NT2/D1 (cell line): ENCODE data around the gene PASD1.

ENCODE experiments used
- DNase-seq: peaks from one replicate; pipeline ENCODE4 v3.0.0-alpha.2; 2011; ENCODE audit warnings: low read depth, low spot score
- H3K27me3 ChIP-seq: 2 replicates; pipeline ENCODE4 v1.6.0; 2011; ENCODE audit warnings: mild to moderate bottlenecking; ENCODE audit not compliant: insufficient read length, insufficient read depth
- H3K36me3 ChIP-seq: 2 replicates; pipeline ENCODE4 v1.6.1; 2011; ENCODE audit warnings: mild to moderate bottlenecking, low read length, mixed read lengths; ENCODE audit not compliant: insufficient read depth, insufficient read length
- H3K4me1 ChIP-seq: 2 replicates; pipeline ENCODE4 v1.5.1; 2011; ENCODE audit not compliant: insufficient read depth, insufficient read length
- H3K4me3 ChIP-seq: 2 replicates; pipeline ENCODE4 v1.5.1; 2011; ENCODE audit warnings: low read depth; ENCODE audit not compliant: insufficient read length
- H3K9ac ChIP-seq: 2 replicates; pipeline ENCODE4 v1.6.0; 2011; ENCODE audit warnings: low read depth; ENCODE audit not compliant: insufficient read length
- H3K9me3 ChIP-seq: 2 replicates; pipeline ENCODE4 v1.5.1; 2011; ENCODE audit warnings: mild to moderate bottlenecking, low read length; ENCODE audit not compliant: insufficient read depth
- SUZ12 ChIP-seq: IDR thresholded peaks from 2 replicates; pipeline ENCODE4 v1.6.1; 2011; ENCODE audit not compliant: insufficient read length, insufficient read depth; ENCODE audit errors: extremely low read depth
- YY1 ChIP-seq: IDR thresholded peaks from 2 replicates; pipeline ENCODE4 v1.6.1; 2011; ENCODE audit not compliant: insufficient read length, insufficient read depth
- ZNF274 ChIP-seq: IDR thresholded peaks from 2 replicates; pipeline ENCODE4 v1.6.1; 2011; ENCODE audit warnings: mild to moderate bottlenecking, low read depth, low read length

Gene PASD1

GRCh38 chrX:151702026-151702714, 138.7 kb downstream of the PASD1 start:
- no peaks in the 10 kb centered on the region for H3K27me3 ChIP-seq
- no peak for DNase-seq
- no peaks in the 10 kb centered on the region for H3K4me1 ChIP-seq
- no peaks in the 10 kb centered on the region for H3K9me3 ChIP-seq
- TF ChIP-seq ZNF274 = no peak
- TF ChIP-seq YY1 = no peak
- TF ChIP-seq SUZ12 = no peak
- no peak overlapping the region for H3K9ac ChIP-seq
- H3K36me3 ChIP-seq = no peaks in the 10 kb centered on the region
- no peak overlapping the region for H3K4me3 ChIP-seq

DNA sequence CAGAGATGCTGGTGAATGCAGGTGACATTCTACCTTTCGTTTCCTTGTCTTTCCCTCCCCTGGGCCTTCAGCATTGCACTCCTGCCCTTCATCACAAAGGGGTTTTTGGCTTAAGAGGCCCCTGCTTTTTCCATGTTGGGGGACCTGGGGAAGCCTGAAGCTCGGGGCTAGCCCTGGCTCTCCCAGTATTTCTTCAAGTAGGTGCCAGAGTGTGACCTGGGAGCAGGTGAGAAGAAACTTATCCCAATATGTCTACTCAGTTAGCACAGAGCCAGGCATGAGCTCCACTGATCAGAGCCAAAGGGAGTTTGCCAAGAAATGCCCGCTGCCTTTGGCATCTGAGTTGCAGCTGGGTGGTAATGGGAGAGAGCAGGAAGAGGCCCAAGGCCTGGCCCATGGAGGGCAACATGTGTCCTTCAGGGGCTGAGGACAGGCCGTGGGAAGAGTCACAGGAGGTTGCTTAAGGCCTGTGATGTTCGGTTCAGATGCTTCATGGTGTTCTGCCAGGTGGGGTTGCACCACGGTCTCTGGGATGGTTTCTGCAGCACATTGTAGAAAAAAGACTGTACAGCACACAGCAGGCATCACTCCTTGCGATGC, 139.4 kb downstream of the PASD1 start:
- TF ChIP-seq ZNF274 (no peak), SUZ12 (no peak), YY1 (no peak)
- Histone ChIP-seq H3K9ac (no peak overlapping the region), H3K4me3 (no peak overlapping the region), H3K4me1 (no peaks in the 10 kb centered on the region), H3K9me3 (no peaks in the 10 kb centered on the region), H3K27me3 (no peaks in the 10 kb centered on the region), H3K36me3 (no peaks in the 10 kb centered on the region)
- DNase-seq = no peak

DNA sequence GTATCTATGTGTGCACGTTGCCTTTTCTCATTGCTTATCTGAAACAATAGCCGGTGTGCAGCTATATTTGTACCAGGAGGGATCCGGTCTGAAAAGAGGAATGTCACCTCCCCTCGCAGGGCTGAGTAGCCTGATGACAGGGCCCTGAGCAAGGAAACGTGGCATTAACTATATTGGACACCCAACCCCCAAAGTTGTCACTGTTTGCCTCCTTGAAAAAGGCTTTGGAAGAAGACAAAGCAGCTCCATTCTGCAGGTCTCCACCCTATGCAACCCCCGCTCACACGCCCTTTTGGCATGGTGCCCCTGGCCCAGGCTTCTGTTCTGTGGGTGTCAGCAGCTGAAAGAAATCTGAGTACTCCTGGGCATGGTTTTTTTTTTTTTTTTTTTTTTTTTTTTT, 140.0 kb downstream of the PASD1 start:
- TF ChIP-seq ZNF274 (no peak), SUZ12 (no peak), YY1 (no peak)
- Histone ChIP-seq H3K9me3 (no peaks in the 10 kb centered on the region), H3K4me1 (no peaks in the 10 kb centered on the region), H3K27me3 (no peaks in the 10 kb centered on the region), H3K4me3 (no peak overlapping the region), H3K9ac (no peak overlapping the region), H3K36me3 (no peaks in the 10 kb centered on the region)
- no peak for DNase-seq

- Histone ChIP-seq H3K9me3 (no peaks in the 10 kb centered on the region), H3K36me3 (no peaks in the 10 kb centered on the region), H3K9ac (no peak overlapping the region), H3K4me3 (no peak overlapping the region), H3K4me1 (no peaks in the 10 kb centered on the region), H3K27me3 (no peaks in the 10 kb centered on the region)
- TF ChIP-seq ZNF274 (no peak), YY1 (no peak), SUZ12 (no peak)
- DNase-seq = no peak
Measured at GRCh38 chrX:151704041-151704663, 140.7 kb downstream of the PASD1 start.

GRCh38 chrX:151708821-151709220, 145.3 kb downstream of the PASD1 start:
- no peak for DNase-seq
- no peaks in the 10 kb centered on the region for H3K9me3 ChIP-seq
- no peak overlapping the region for H3K4me3 ChIP-seq
- no peak overlapping the region for H3K9ac ChIP-seq
- no peaks in the 10 kb centered on the region for H3K27me3 ChIP-seq
- TF ChIP-seq YY1 = no peak
- no peak for TF ChIP-seq SUZ12
- TF ChIP-seq ZNF274 = no peak
- no peaks in the 10 kb centered on the region for H3K4me1 ChIP-seq
- H3K36me3 ChIP-seq = no peaks in the 10 kb centered on the region

- H3K9ac ChIP-seq = no peak overlapping the region
Measured at GRCh38 chrX:151710457-151710856, 147.0 kb downstream of the PASD1 start.

GRCh38 chrX:151711154-151711553, 147.7 kb downstream of the PASD1 start:
- no peaks in the 10 kb centered on the region for H3K4me1 ChIP-seq

More at GRCh38 chrX:151710457-151710856, 147.0 kb downstream of the PASD1 start:
- Histone ChIP-seq H3K36me3 (no peaks in the 10 kb centered on the region), H3K27me3 (no peaks in the 10 kb centered on the region), H3K4me3 (no peak overlapping the region), H3K4me1 (no peaks in the 10 kb centered on the region), H3K9me3 (no peaks in the 10 kb centered on the region)
- no peak for DNase-seq
- TF ChIP-seq YY1 = no peak
- TF ChIP-seq ZNF274 = no peak
- TF ChIP-seq SUZ12 = no peak

More at GRCh38 chrX:151711154-151711553, 147.7 kb downstream of the PASD1 start:
- Histone ChIP-seq H3K9me3 (no peaks in the 10 kb centered on the region), H3K27me3 (no peaks in the 10 kb centered on the region), H3K36me3 (no peaks in the 10 kb centered on the region), H3K9ac (no peak overlapping the region), H3K4me3 (no peak overlapping the region)
- no peak for DNase-seq
- no peak for TF ChIP-seq YY1
- no peak for TF ChIP-seq SUZ12
- no peak for TF ChIP-seq ZNF274
